Activated CD4-positive, alpha-beta T cell treated with anti-CD3 and anti-CD28 coated beads for 24 hours (primary cell): ENCODE data around the gene RNF125.

Experiments used
- DNase-seq, 2 donors: peaks; one replicate each; pipeline ENCODE4 v3.0.0-alpha.2; 2020; ENCODE audit warnings: low read depth in 2 of 2

The RNF125 gene

DNA sequence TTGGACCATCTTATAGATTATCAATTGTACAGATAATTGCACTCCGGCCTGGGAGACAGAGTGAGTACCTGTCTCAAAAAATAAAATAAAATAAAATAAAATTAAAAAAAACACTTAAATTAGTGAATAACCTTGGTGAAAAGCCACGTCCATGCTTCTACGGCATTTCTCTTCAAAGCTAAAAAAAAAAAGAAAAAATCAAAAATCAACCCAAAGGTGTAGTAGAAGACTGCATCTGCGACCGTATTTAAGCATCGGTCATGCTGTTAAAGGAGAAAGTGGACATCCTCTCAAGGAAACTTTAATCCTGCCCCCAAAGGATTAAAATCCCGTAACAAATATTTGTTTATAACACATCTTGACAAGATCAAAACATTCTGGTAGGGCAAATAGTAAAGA lies 72.7 kb downstream of the RNF125 start:
- no peak for DNase-seq

DNA sequence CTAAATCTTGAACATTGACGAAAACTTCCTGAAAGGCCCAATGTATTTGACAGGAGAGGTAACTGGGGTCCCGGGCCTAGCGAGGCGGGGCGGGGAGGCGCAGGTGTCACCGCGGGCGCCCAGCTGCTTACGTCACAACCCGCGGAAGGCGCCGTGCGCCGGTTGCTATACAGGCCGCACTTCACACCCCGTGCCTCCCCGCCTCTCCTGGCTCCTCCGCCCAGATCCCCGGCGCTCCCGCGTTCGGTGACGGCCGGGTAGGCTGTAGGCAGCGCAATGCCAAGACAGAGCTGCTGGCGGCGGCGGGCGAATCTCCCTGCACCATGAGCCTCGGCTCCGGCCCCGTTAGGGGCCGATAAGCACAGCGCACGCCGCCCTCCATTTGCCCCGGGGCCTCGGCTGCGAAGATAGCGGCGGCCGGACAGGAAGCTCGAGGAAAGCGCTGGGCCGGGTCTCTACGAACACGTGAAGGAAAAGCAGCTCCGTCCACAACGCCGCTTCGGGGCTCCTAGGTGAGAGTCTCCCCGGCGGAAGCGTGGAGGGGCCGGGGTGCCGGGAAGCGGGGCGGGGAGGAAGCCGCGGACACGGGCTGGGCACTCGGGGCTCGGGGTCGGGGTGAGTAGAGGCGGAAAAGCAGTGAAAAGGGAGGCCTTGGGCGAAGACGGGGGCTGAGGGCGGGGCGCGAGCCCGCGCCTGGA lies 73.2 kb downstream of the RNF125 start, which contains the start of gene RNF138:
Gene RNF138 (plus strand): TSS at position 151 of the 698 bp plus-strand sequence. CDS start 903 bp downstream, outside the sequence.
- peak; percentile 73 for DNase-seq

DNA sequence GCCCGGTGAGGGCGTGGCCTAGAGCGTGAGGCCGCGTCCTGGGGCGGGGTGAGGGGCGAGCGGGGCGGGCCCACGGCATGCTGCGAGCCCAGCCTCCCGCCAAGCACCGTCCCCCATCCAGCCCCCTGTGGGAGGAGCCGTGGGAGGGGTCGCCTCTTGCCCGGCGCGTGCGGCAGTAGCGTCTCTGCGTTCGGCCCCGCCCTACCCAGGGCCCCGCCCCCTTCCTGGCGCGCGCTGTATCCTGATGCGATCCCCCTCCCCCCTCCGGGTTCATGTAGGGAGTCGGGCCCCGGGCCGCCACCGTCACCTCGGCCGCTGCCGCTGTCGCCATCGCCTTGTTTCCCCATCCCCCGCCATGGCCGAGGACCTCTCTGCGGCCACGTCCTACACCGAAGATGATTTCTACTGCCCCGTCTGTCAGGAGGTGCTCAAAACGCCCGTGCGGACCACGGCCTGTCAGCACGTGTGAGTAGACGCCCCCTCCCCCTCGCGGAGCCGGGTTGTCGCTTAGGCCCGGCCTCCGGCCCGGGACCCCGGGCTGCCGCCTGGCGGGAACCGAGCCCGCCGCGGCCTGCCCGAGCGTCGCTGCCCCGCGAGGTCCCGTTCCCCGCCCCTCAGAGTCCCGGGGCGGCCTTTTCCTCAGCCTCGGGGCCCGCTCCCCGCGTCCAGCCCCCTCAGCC lies 73.9 kb downstream of the RNF125 start:
- DNase-seq, result peak; percentile 100

DNA sequence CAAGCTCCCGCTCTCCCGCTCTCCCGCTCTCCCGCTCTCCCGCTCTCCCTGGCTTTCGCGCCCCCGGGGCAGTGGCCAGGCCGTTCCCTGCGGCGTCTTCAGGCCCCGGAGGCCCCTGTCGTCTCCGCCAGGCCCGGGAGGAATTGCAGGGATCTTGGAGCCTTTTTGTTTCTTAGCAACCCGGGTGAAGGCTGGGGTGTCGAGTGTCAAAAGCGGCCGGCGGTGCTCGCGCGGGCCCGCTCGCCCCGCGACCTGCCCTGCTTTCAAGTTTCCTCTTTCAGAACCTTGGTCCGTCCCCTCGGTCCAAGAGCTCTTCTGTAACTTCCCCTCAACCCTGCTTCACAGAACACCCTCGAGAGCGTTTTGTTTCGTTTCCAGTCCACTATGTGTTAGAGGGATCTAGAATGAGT lies 74.5 kb downstream of the RNF125 start:
- DNase-seq, result no peak

DNA sequence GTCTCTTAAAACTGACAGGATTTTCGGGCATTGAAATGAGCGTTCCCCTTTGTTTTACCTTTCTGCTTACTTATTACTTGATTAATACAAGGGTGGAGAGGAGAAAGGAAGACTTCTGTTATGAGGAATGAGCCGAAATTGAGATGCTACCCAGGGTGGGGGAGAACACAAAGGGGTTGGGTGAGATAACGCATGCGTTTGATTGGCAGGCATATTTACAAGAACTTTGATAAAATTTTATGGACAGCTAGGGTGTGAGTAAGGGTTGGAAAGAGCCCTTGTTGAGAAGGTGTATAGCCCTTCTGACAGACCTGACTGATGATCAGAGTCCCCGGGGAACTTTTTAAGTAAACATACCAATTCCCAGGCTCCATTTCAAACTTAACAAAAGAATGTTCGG lies 74.9 kb downstream of the RNF125 start:
- no peak for DNase-seq

DNA sequence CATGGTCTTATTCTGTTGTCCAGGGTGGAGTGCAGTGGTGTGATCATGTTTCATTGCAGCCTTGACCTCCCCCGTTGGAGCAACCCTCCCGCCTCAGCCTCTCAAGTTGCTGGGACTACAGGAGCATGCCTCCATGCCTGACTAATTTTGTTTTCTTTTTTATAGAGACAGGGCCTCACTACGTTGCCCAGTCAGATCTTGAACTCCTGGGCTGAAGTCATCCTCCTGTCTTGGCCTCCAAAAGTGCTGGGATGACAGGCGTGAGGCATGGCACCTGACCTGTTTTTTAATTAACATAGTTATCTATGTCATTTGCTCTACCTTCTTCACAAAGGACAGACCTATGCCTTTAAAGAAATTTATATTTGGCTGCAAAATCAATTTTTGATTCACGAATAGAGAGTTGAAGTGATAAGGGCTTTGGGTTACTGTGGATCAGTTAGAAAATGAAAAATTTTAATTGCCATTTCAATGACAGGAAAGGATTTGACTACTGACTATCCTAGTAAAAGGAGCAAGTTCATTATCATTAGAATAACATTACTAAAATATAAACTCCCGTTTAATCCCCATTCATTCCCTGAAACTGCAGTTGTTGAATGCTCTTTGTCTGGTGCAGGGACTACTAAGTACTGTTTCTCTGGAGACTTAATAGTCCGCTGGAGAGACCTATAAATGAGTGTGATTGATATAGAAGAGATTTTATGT lies 76.7 kb downstream of the RNF125 start:
- DNase-seq, result no peak

DNA sequence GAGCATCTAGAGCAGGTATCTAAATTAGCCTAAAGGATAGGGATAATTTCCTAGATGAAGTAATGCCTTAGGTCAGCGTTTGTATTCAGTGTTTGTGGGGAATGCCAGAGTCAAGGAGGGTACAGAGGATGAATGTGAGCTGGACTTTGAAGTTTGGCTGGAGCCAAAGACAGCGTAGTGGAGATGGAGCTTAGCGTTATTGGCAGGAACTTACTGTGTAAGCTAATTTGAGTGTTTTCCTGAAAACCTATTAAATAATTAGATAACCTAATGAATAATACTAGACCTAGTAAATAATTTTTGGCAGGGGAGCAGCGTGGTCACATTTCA lies 77.2 kb downstream of the RNF125 start:
- DNase-seq, result no peak

DNA sequence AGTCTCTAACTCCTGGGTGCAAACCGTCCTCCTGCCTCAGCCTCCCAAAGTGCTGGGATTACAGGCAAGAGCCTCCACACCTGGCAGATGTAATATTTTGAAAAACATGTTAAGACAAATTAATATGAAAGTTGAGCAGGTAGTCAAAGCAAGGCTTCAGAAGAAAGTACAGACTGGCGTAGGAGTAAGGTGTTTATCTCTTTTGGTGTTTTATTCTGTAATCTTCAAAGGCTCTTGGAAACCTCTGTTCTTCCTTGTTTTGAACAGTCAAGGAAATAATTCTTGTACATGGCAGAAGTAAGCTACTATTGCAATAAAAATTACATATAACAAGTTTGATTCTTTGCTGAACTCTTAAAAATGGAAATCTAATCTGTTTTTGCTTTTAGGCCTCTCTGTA lies 78.3 kb downstream of the RNF125 start:
- no peak for DNase-seq

DNA sequence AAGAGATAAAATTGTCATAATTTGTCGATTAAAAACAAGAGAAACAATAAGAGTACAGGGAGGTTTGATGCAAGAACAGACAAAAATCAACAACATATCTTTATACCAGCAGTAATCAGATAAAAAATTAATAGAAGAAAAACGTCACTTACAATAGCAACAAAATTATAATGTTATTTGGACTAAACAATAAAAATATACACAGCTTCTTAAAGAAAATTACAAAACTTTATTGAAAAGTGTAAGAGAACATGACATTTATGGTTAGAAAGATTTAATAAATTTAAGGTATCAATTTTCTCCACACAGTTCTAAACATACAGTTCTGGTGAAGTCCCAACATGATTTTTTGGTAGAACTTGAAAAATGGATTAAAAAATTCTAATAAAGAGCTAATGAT lies 85.9 kb downstream of the RNF125 start:
- no peak for DNase-seq

DNA sequence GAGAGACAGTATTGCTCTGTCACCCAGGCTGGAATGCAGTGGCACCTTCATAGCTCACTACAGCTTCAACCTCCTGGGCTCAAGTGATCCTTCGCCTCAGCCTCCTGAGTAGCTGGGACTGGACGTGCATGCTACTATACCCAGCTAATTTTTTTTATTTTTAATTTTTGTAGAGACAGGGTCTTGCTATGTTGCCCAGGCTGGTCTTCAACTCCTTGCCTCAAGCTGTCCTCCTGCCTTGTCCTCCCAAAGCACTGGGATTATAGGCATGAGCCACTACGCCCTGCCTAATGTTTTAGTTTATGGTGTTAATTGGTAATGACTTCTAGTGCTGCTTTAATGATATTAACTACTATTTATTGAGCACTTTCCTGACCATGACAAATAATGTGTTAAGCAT lies 91.4 kb downstream of the RNF125 start:
- no peak for DNase-seq

DNA sequence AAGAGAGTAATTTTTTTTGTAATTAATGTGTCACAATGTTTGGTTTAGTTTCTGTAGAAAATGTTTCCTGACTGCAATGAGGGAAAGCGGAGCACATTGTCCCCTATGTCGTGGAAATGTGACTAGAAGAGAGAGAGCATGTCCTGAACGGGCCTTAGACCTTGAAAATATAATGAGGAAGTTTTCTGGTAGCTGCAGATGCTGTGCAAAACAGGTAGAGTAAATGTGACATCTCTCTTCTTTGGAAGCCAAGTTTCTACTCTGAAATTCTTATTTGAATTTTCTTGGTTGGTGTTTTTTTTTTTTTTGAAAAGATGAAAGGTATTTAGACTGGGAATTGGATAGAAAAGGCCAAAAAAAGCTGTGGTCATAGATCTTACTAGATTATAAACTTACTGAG lies 93.1 kb downstream of the RNF125 start:
- no peak for DNase-seq

DNA sequence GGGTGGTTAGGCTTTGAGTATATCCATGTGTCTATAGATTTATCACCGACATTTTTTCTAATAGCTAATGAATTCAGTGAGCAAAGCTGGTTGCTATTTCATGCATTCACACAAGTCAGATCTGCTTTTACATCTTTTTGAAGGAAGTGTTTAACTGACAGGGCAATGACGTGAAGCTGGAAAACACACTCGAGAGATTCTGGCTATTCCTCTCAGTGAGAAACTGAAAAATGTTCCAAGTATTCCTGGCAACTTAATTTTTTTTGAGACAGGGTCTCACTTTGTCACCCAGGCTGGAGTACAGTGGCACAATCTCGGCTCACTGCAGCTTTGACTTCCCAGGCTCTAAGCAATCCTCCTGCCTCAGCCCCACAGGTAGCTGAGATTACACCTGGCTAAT lies 94.2 kb downstream of the RNF125 start:
- no peak for DNase-seq

DNA sequence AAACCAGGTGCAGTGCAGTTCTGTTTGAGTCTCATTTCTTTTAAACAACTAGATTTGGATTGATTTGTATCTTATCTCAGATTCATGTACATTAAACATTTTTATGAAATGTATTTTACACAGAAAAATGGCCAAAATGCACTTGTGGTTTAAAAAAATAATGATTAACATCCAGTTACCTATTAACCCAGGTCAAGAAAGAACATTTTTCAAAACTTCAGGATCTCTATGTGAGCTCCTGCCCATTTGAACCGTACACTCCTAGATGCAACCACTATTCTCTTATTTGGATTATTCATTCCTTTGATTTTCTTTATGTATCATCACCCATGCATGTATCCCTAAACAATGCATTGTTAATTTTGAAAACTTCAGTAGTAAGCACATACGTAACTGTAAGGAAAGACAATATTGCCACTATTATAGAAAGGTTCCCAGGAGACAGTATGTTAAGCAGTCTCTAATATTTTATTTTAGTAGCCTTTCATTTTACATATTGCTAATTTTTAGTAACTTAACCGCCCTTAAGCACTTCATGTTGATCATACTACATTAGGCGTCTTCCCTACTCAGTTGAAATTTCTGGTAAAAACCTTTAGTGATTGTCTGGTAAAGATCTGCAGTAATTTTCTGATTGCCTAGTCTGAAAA lies 95.8 kb downstream of the RNF125 start:
- DNase-seq, result no peak

DNA sequence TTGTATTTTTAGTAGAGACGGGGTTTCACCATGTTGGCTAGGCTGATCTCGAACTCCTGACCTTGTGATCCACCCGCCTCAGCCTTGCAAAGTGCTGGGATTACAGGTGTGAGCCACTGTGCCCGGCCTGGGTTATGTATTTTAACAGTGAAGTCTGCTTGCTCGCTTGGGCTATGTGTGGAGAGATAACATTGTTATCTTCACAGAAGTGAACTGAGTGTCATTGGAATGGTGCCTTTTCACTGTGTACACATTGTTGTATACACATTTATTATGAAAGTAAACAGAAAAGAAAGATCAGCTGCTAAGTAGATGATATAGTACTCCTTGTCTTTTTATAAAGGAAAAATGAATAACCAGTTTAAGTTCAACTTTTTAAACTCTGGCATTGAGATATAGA lies 103.4 kb downstream of the RNF125 start:
- no peak for DNase-seq
